ENCODE results near the gene ZNF598. TPM values are rescaled to one million over a fixed set of nuclear protein-coding genes. Genes with fewer than 3 reads are reported as not detected.

The ZNF598 gene
- total RNA-seq, 1 donor from 2014 or later, result 46.0 TPM

GRCh38 chr16:2042171-2042985, 32.8 kb upstream of the ZNF598 start:
- Histone ChIP-seq H3K27me3 (ENCODE audit: insufficient read depth, low read length) (no peaks in the 10 kb centered on the region), H3K27ac (ENCODE audit: low read depth, low read length) (no peak overlapping the region), H3K9ac (ENCODE audit: low read length) (no peak overlapping the region), H4K20me1 (ENCODE audit: insufficient read depth, low read length) (no peaks in the 10 kb centered on the region), H3K4me1 (ENCODE audit: insufficient read depth, low read length) (peaks cover 47% of the 10 kb centered on the region), H2AFZ (ENCODE audit: low read depth, low read length) (no peak overlapping the region), H3K36me3 (ENCODE audit: insufficient read depth, low read length) (no peaks in the 10 kb centered on the region), H3K79me2 (ENCODE audit: insufficient read depth, low read length) (peaks cover 5% of the 10 kb centered on the region), H3K4me3 (ENCODE audit: insufficient read depth, low read depth, low read length) (no peak overlapping the region), H3K9me3 (ENCODE audit: insufficient read depth, low read depth, low read length) (no peaks in the 10 kb centered on the region), H3K4me2 (ENCODE audit: low read length) (no peak overlapping the region)
- H3K4me3 Mint-ChIP-seq (ENCODE audit: unreplicated experiment), result no peak overlapping the region
- H3K36me3 Mint-ChIP-seq (ENCODE audit: low read depth, unreplicated experiment), result peaks cover 3% of the 10 kb centered on the region
- peaks cover 4% of the 10 kb centered on the region for H3K4me1 Mint-ChIP-seq (ENCODE audit: low read depth, unreplicated experiment)
- no peak for DNase-seq (ENCODE audit: low read depth)
- H3K27me3 Mint-ChIP-seq (ENCODE audit: low read depth, unreplicated experiment), result no peaks in the 10 kb centered on the region
- no peaks in the 10 kb centered on the region for H3K9me3 Mint-ChIP-seq (ENCODE audit: unreplicated experiment)
- no peak for TF ChIP-seq EZH2 (IDR thresholded peaks at IDR 0.05; ENCODE audit: insufficient read depth, low read length)
- TF ChIP-seq, protein P1, sequence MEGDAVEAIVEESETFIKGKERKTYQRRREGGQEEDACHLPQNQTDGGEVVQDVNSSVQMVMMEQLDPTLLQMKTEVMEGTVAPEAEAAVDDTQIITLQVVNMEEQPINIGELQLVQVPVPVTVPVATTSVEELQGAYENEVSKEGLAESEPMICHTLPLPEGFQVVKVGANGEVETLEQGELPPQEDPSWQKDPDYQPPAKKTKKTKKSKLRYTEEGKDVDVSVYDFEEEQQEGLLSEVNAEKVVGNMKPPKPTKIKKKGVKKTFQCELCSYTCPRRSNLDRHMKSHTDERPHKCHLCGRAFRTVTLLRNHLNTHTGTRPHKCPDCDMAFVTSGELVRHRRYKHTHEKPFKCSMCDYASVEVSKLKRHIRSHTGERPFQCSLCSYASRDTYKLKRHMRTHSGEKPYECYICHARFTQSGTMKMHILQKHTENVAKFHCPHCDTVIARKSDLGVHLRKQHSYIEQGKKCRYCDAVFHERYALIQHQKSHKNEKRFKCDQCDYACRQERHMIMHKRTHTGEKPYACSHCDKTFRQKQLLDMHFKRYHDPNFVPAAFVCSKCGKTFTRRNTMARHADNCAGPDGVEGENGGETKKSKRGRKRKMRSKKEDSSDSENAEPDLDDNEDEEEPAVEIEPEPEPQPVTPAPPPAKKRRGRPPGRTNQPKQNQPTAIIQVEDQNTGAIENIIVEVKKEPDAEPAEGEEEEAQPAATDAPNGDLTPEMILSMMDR (IDR thresholded peaks at IDR 0.05; ENCODE audit: insufficient read depth, low read depth, low read length), result no peak
- no peak for FAIRE-seq
- no peak overlapping the region for H3K27ac Mint-ChIP-seq (ENCODE audit: unreplicated experiment)

DNA sequence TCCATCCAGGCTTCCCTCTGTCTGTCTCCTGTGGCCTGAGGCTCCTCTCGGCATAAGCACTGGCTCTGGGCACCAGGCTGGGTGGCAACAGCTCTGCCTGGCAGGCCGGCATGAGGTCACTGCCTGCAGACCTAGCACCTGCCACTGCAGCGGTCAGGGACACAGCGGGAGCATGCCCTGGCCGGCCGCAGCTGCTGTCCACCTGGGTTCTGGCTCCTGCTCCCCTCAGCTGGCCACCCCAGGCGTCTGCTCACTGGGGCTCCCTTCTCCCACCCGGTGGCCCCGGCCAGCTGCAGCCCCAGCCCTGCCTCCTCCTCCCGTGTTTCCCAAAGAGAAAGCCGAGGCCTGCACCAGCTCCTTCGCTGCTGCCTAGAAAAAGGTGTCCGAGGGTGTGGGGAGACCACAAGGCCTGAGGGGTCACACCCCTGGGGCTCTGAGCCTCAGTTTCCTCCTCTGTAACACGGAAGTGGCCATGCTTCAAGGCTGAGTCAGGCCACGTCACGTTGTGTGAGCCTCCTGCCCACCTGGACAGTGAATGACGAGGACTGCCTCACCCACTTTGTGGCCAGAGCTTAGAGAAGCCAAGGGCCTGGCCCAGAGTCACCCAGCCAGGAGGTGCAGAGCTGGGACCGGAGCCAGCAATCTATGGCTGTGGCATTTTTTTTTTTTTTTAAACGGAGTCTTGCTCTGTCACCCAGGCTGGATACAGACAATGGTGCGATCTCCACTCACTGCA, 31.3 kb upstream of the ZNF598 start:
- H3K4me1 ChIP-seq (ENCODE audit: insufficient read depth, low read length), result peaks cover 48% of the 10 kb centered on the region
- no peaks in the 10 kb centered on the region for H3K27me3 ChIP-seq (ENCODE audit: insufficient read depth, low read length)
- no peaks in the 10 kb centered on the region for H3K9me3 Mint-ChIP-seq (ENCODE audit: unreplicated experiment)
- no peak overlapping the region for H2AFZ ChIP-seq (ENCODE audit: low read depth, low read length)
- no peak overlapping the region for H3K4me3 ChIP-seq (ENCODE audit: insufficient read depth, low read depth, low read length)
- FAIRE-seq, result no peak
- no peak overlapping the region for H3K27ac Mint-ChIP-seq (ENCODE audit: unreplicated experiment)
- H4K20me1 ChIP-seq (ENCODE audit: insufficient read depth, low read length), result peaks cover 3% of the 10 kb centered on the region
- no peaks in the 10 kb centered on the region for H3K36me3 ChIP-seq (ENCODE audit: insufficient read depth, low read length)
- H3K4me3 Mint-ChIP-seq (ENCODE audit: unreplicated experiment), result no peak overlapping the region
- no peaks in the 10 kb centered on the region for H3K27me3 Mint-ChIP-seq (ENCODE audit: low read depth, unreplicated experiment)
- H3K9me3 ChIP-seq (ENCODE audit: insufficient read depth, low read depth, low read length), result no peaks in the 10 kb centered on the region
- H3K4me1 Mint-ChIP-seq (ENCODE audit: low read depth, unreplicated experiment), result peaks cover 2% of the 10 kb centered on the region
- DNase-seq (ENCODE audit: low read depth), result peak; percentile 61
- peaks cover 20% of the 10 kb centered on the region for H3K79me2 ChIP-seq (ENCODE audit: insufficient read depth, low read length)
- TF ChIP-seq EZH2 (IDR thresholded peaks at IDR 0.05; ENCODE audit: insufficient read depth, low read length), result no peak
- TF ChIP-seq, protein P1 (IDR thresholded peaks at IDR 0.05; ENCODE audit: insufficient read depth, low read depth, low read length), result no peak
- H3K36me3 Mint-ChIP-seq (ENCODE audit: low read depth, unreplicated experiment), result no peaks in the 10 kb centered on the region
- H3K9ac ChIP-seq (ENCODE audit: low read length), result peak overlapping the region; percentile 14
- H3K27ac ChIP-seq (ENCODE audit: low read depth, low read length), result peak overlapping the region; percentile 47
- H3K4me2 ChIP-seq (ENCODE audit: low read length), result peak overlapping the region; percentile 31

Measured in astrocyte (in vitro differentiated cells and primary cell).